IPS DF 4.7 (cell line): ENCODE data around the gene OBSCN.

Experiments used
- DNase-seq: peaks from one replicate; pipeline ENCODE4 v3.0.0-alpha.2; 2013; ENCODE audit warnings: low spot score; ENCODE audit errors: extremely low read depth

OBSCN gene

DNA sequence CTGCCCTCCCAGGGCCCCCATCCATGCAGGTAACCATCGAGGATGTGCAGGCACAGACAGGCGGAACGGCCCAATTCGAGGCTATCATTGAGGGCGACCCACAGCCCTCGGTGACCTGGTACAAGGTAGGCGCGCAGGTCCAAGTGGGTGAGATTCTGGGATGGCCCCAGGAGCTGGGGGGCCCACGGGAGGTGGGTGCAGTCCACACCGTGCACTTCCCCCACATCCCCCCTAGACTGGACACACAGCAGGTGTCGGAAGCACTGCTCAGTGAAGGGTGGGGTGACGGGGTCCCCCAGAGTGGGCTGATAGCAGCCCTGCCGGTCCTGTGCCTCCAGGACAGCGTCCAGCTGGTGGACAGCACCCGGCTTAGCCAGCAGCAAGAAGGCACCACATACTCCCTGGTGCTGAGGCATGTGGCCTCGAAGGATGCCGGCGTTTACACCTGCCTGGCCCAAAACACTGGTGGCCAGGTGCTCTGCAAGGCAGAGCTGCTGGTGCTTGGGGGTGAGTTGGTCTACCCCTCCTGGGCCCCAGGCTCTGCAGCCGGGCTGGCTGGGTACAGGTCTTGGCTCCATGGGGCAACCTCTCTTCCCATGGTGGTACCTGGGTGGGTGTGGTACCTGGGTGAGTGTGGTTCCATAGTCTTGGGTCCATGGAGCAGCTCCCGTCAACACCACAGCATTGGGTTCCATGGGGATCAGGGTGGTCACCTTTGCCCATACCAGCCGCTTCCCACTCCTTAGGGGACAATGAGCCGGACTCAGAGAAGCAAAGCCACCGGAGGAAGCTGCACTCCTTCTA, 158.4 kb downstream of the OBSCN start:
- DNase-seq, result no peak

DNA sequence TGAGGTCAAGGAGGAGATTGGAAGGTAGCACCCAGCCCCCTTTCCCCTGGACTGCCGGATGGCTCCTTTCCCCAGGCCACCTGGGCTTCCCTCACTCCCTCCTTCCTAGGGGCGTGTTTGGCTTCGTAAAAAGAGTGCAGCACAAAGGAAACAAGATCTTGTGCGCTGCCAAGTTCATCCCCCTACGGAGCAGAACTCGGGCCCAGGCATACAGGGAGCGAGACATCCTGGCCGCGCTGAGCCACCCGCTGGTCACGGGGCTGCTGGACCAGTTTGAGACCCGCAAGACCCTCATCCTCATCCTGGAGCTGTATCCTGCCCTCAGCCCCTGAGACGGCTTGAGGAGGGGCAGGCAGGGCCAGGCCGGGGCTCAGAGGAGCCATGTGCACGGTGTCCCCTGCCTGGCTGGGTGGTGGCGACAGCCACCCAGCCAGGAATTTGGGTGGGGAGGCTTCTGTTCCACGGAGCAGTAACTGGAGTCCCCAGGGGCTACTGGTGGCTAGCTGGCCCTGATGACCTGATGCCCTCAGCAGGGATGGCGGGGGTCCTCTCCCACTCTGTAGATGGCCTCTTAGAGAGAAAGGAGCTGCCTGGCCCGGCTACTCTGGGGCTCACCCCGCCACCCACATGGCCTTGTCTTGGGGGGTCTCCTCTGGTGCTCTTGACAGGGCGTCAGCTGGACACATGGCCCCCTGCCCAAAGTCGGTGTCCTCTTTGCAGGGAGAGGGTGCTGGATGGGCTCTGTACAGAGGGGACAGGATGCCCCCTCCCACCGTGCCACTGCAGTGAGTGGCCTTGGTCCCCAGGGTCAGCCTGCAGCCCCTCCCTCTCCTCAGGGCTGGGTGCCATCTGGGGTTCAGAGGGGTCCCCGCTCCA, 159.3 kb downstream of the OBSCN start:
- no peak for DNase-seq

DNA sequence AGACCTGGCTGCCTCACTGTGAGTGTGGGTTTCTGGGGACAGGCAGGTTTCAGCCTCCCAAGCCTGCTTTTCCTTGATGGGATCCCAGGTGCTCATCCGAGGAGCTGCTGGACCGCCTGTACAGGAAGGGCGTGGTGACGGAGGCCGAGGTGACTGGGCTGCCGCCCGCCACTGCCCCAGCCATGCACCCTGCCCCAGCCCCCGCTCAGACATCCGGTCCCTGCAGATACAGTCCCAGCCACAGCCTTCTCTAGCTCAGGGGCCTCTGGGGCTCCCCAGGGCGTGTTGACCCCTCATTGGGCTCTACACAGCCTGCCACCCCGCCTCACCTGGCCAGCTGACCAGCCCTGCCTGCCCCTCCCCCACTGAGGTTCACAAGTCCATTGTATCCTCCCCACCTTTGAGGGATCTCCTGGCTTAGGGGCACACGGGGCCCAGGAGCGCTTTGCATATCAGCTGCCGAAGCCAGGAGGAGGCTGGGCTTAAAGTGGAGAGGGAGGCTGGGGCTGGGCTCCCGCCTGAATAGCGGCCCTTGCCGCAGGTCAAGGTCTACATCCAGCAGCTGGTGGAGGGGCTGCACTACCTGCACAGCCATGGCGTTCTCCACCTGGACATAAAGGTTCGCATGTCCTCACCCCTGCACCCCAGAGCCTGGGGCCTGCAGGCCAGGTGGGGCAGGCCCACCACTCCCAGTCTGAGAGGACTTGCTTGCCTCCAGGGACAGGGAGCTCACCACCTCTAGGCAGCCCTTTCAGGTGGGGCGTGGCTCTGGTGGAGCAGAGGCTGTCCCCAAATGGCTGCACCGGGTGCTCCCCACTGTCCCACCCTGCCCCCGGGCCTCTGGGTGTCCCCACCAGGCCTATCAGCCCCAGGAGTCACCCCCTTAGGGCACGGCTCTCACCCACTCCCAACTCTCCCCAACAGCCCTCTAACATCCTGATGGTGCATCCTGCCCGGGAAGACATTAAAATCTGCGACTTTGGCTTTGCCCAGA, 160.3 kb downstream of the OBSCN start:
- no peak for DNase-seq

DNA sequence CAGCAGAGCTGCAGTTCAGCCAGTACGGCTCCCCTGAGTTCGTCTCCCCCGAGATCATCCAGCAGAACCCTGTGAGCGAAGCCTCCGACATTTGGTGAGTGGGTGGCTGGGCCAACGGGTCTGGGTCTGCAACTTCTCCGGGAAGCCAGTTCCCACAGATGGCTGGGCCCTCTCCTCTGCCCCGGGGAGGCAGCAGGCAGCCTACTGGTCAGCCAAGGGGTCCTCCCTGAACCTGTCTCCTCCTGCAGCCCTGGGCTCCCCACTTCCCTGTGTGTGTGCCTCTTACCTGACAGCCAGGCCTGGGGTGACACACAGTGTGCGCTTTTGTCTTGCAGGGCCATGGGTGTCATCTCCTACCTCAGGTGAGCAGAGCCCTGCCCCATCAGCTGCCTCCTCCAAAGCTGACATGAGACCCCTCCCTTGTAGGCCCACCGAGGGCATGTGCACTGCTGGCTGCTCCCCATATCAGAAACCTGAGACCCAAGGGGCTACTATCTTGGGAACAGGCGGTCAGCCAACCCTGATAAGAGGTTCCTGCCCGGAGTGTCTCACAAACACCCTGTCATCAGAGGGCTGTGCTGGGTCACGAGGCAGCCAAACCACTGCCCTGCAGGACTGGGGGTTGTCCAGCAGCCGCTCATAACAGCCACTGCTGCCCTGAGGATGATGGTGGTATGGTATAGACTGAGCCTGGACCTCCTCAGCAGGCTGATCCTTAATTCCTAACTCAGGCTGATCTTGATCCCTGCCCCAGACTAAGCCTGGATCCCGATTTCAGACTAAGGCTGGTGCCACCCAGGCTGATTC, 161.2 kb downstream of the OBSCN start:
- no peak for DNase-seq

DNA sequence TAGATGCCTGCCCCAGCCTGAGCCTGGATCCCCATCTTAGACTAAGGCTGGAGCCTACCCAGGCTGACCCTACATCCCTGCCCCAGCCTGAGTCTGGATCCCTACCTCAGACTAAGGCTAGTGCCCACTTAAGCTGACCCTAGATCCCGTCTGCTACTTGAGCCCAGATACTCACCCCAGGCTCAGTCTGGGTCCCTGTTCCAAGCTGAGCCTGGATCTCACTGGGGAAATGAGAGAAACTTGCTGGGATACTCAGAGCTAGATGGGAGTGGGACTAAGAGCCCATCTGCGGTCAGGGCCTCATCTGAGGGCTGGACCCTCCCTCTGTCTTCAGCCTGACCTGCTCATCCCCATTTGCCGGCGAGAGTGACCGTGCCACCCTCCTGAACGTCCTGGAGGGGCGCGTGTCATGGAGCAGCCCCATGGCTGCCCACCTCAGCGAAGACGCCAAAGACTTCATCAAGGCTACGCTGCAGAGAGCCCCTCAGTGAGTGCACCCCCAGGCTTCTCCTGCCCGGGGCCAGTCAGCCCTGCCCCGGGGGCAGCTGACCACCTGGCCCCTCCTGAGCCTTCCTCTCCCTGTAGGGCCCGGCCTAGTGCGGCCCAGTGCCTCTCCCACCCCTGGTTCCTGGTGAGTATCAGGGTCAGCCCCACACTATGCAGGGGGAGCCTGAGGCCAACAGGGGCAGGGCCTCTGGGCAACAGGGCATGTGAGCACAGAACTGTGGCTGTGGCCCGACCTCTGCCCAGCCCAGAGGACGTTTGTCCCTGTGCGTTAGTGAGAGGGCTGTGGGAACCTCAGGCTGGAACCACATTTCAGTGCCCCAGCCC, 162.0 kb downstream of the OBSCN start:
- DNase-seq, result no peak

DNA sequence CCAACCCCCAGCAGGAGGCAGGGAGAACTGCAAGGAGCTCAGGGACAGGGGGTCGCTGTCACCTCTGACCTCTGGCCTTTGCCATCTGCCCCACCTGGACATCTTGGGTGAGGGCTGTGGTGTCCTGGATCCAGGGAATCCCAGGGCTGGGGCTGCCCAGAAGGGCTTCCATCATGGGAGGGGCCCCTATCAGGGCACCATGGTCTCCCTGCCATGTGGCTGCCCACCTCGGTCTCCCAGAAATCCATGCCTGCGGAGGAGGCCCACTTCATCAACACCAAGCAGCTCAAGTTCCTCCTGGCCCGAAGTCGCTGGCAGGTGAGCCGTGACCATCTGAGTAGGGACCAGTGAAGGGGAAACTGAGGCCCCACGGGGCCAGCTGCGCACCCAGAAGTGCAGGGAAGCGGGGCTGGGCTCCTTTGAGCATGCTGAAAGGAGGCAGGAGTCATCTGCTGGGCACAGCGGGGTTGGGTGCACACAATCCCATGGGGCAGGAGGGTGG, 162.6 kb downstream of the OBSCN start:
- no peak for DNase-seq

DNA sequence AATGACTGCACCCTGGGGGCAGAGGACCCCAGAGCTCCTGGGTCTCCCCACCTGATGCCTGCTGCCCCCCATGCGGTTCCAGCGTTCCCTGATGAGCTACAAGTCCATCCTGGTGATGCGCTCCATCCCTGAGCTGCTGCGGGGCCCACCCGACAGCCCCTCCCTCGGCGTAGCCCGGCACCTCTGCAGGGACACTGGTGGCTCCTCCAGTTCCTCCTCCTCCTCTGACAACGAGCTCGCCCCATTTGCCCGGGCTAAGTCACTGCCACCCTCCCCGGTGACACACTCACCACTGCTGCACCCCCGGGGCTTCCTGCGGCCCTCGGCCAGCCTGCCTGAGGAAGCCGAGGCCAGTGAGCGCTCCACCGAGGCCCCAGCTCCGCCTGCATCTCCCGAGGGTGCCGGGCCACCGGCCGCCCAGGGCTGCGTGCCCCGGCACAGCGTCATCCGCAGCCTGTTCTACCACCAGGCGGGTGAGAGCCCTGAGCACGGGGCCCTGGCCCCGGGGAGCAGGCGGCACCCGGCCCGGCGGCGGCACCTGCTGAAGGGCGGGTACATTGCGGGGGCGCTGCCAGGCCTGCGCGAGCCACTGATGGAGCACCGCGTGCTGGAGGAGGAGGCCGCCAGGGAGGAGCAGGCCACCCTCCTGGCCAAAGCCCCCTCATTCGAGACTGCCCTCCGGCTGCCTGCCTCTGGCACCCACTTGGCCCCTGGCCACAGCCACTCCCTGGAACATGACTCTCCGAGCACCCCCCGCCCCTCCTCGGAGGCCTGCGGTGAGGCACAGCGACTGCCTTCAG, 163.3 kb downstream of the OBSCN start:
- no peak for DNase-seq

DNA sequence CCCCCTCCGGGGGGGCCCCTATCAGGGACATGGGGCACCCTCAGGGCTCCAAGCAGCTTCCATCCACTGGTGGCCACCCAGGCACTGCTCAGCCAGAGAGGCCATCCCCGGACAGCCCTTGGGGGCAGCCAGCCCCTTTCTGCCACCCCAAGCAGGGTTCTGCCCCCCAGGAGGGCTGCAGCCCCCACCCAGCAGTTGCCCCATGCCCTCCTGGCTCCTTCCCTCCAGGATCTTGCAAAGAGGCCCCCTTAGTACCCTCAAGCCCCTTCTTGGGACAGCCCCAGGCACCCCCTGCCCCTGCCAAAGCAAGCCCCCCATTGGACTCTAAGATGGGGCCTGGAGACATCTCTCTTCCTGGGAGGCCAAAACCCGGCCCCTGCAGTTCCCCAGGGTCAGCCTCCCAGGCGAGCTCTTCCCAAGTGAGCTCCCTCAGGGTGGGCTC, 163.9 kb downstream of the OBSCN start:
- DNase-seq, result no peak

DNA sequence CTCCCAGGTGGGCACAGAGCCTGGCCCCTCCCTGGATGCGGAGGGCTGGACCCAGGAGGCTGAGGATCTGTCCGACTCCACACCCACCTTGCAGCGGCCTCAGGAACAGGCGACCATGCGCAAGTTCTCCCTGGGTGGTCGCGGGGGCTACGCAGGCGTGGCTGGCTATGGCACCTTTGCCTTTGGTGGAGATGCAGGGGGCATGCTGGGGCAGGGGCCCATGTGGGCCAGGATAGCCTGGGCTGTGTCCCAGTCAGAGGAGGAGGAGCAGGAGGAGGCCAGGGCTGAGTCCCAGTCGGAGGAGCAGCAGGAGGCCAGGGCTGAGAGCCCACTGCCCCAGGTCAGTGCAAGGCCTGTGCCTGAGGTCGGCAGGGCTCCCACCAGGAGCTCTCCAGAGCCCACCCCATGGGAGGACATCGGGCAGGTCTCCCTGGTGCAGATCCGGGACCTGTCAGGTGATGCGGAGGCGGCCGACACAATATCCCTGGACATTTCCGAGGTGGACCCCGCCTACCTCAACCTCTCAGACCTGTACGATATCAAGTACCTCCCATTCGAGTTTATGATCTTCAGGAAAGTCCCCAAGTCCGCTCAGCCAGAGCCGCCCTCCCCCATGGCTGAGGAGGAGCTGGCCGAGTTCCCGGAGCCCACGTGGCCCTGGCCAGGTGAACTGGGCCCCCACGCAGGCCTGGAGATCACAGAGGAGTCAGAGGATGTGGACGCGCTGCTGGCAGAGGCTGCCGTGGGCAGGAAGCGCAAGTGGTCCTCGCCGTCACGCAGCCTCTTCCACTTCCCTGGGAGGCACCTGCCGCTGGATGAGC, 164.5 kb downstream of the OBSCN start:
- no peak for DNase-seq

DNA sequence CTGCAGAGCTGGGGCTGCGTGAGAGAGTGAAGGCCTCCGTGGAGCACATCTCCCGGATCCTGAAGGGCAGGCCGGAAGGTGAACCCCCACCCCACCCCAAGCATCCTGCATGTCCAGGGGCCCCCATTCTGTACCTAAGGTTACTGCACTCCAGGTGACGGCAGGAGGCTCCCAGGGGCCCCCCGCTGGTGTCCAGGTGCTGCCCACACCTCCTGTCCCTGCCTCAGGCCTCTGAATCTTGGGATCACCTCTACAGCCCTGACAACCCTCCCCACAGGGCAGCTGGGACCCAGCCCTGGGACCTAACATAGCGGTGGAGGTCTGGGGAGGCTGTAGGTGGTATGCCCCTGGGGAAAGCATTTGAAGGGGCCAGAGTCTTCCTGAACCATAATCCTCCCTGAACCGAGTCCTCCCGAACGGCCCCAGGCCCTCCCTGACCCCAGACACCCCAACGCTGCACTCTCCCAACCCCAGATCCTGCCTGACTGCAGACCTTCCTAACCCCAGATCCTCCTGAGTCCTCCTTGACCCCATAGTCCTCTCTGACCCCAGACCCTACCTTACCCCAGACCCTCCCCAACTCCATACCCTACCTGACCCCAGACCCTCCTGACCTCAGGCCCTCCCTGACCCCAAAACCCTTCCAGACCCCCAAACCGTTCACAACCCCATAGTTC, 165.3 kb downstream of the OBSCN start:
- no peak for DNase-seq

DNA sequence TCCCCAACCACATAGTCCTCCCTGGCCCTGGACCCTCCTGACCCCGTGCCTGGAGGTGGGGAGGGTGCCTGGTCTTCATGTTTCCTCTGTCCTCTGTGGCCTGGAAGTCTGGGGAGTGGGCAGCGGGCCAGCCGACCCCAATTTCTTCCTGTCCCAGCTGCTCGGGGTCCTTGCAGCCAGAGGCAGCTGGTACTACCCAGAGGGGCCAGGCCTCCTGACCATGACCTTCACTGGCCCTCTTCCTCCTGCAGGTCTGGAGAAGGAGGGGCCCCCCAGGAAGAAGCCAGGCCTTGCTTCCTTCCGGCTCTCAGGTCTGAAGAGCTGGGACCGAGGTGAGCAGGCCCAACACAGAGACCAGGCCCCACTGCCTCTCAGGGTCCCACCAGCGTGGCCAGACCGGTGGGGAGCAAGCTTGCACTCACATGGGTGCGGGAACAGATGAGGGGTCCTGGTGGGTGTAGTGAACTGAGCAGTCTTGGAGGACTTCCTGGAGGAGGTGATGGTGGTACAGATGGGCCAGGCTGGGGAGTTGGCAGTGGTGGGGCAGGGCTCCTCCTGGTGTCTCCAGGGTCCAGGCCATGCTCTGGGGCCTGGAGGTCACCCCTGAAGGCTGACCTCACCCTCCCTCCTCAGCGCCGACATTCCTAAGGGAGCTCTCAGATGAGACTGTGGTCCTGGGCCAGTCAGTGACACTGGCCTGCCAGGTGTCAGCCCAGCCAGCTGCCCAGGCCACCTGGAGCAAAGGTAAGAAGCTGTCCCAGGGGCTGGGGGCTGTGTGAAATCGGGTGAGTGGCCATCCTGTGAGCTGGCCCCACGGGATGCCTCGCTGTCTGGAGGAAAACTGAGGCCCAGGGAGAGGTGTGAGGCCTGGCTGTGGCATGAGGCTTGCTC, 166.1 kb downstream of the OBSCN start:
- DNase-seq, result no peak

DNA sequence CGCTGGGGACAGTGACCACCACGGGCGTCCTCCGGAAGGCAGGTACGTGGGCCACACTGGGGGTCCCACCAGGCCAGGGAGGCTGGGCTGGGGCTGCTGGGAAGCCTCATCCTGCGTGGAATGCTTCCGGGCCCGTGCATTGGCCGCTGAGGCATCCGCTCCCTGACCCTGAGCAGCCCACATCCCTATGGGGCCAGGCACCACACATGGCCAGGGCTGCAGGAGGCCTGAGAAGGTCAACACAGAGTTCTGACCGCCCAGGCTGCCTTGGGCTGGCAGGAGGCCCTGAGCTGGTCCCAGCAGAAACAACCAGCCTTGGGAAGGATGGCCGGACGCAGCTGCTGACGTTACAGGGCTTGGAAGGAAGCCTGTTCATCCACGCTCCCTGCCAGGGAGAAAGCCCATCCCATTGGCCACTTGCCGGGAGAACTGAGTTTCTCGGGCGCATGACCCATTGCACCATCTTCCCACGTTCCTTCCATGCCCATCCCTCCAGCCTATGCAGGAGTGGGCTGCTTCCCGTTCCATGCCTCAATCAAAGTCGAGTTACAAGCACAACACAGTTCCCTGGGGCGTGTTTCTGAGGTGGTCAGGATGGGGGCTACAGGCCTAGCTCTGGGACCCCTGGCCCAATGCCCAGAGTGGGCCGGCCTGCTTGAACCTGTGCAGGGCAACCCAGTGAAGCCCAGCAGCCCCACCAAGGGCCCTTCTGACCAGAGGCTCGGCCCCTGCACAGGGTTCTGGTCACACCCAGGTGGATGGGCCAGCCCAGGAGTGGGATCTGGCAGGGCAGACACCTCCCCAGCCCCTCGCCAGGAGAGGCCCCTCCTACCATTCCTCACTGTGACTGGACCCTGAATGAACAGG, 167.1 kb downstream of the OBSCN start:
- no peak for DNase-seq

DNA sequence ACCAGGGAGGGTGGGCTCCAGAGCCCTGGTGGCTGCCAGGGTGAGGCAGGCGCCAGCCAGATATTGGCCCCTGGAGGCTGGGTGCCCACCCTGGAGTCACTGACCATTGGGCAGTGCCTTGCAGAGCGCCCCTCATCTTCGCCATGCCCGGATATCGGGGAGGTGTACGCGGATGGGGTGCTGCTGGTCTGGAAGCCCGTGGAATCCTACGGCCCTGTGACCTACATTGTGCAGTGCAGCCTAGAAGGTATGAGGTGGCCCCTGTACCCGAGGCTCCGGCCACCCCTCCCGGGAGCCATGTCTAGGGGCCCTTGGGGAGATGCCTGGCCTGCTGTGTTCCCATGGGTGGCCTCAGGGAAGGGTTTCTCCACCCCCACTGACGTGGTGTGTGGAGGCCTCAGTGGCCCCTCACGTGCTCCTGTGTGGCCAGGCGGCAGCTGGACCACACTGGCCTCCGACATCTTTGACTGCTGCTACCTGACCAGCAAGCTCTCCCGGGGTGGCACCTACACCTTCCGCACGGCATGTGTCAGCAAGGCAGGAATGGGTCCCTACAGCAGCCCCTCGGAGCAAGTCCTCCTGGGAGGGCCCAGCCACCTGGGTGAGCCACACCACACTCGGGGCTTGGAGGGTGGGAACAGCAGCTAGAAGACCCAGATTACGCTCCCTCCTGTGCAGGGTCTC, 167.9 kb downstream of the OBSCN start:
- DNase-seq, result no peak

DNA sequence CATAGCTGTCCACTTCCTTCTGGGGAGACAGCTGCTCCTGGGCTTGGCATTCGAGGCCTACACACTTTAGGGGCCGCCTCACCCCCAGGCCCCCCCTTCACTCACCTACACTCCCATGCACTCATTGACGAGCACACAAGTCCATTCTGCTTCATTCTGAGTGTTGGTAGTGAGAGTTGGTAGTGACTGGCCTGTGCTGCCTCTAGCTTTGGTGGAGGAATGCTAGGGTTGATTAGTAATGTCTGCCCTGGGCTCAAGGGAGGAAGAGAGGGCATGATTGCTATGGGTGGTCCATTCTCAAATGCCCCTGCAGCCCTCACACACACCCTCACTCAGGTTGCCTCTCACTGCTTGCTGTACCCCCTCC, 168.4 kb downstream of the OBSCN start:
- no peak for DNase-seq
